Kidney tubule cell (primary cell): ENCODE measurements around the gene GNA12.
"Not testable (repeated sequence)": the region's sequence is repeated elsewhere in the genome, so short reads cannot be mapped to it uniquely, and the experiment has no call there.

ENCODE experiments used
- DNase-seq: peaks from one replicate; pipeline ENCODE4 v3.0.0-alpha.2; 2018; ENCODE audit warnings: low spot score

The GNA12 gene

DNA sequence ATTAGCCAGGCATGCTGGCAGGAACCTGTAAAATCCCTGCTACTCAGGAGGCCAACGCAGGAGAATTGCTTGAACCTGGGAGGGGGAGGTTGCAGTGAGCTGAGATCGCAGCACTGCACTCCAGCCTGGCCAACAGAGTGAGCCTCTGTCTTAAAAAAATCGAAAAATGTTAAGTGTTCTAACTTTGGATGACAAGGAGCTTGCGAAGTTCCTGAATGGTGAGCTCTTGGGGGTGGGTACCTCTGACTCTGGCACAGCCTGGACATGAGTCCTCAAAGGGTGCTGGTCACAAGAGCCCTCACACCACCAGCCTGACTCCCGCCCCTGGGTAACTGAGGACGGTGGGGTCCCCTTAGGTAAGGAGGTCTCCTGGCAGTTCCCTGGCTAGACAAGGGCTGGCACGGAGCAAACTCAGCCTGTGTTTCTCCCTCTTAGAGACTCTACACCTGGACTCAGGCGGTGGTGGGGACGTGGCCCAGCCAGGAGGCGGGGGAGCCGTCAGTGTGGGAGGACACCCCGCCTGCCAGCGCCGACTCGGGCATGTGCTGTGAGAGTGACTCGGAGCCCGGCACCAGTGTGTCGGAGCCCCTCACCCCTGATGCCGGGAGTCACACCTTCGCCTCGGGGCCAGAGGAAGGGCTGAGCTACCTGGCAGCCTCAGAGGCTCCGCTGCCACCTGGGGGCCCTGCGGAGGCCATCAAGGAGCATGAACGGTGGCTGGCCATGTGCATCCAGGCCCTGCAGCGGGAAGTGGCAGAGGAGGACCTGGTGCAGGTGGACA, 132.0 kb downstream of the GNA12 start:
- DNase-seq: no peak

DNA sequence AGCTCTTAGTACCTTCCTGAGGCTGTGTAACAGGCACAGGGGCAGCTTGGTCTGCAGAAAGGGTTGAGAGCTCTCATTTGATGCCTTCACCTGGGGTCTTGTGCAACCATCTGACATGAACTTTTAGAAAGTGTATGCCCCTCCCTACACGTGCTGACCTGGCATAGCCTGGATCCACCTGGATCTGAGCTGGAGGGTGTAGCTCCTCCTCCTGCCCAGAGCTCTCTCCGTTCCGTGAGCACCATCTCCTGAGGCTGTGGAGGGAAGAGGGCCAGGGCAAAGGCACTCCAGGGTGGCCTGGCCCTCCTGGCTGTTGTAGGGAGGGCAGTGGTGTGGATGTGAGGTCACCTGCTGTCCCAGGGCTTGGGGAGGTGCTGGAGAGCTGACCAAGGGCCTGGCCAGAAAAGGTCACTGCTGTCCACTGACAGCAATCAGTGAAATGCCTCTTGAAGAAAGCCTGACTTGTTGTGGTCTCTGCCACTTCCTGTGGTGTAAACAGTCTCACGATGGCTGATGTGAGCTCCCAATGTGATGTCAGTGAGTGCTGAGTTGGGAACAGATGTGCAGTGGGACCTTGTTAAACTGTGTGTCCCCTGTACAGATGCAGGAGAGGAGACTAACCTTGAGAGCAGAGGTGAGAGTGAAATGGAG, 133.1 kb downstream of the GNA12 start:
- DNase-seq: peak; percentile 13

DNA sequence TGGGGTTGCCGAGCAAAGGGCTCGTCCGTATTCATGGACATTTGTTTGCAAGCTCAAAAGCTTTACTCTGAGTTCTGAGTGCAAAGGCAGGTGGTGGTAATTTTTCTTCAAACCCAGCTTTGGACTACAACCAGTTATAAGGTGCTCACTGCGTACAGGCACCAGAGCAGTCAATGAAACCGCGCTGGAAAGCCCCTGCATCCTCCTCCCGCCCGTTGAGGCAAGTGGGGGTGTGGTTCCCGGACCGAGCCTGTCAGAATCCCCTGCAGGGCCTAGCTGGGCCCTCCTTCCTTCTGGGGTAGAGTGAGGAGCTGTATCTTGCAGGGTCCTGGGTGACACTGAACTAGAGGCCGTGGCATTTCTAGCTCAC, 133.8 kb downstream of the GNA12 start:
- DNase-seq: no peak

DNA sequence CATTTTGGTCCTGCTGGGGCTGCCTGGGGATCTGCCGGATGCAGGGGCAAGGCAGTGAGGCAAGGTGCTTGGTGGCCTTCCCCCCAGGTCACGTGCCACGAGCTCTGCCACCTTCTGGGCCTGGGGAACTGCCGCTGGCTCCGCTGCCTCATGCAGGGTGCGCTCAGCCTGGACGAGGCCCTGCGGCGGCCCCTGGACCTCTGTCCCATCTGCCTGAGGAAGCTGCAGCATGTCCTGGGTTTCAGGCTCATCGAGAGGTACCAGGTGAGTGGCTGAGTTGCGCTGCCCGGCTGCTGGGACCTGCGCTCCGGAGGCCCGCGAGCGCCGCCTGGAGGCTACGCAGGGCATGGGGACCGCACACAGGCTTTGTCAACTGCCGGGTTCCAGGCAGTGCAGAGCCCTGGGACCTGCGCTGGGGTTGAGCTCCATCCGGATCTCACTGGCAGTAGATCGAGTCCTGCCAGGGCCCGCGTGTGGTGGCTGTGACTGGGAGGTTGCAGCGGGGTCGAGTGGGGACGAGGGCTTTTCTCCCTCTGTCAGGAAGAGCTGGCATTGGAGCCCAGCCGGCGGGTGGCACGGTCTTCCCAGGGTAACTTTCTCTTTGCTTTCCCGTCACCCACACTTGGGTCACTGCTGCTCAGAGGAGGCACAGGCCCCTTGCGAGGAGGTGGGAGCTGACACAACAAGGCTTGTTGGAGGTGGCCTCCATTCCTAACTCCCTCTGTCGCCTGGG, 134.4 kb downstream of the GNA12 start:
- peak; percentile 64 for DNase-seq

DNA sequence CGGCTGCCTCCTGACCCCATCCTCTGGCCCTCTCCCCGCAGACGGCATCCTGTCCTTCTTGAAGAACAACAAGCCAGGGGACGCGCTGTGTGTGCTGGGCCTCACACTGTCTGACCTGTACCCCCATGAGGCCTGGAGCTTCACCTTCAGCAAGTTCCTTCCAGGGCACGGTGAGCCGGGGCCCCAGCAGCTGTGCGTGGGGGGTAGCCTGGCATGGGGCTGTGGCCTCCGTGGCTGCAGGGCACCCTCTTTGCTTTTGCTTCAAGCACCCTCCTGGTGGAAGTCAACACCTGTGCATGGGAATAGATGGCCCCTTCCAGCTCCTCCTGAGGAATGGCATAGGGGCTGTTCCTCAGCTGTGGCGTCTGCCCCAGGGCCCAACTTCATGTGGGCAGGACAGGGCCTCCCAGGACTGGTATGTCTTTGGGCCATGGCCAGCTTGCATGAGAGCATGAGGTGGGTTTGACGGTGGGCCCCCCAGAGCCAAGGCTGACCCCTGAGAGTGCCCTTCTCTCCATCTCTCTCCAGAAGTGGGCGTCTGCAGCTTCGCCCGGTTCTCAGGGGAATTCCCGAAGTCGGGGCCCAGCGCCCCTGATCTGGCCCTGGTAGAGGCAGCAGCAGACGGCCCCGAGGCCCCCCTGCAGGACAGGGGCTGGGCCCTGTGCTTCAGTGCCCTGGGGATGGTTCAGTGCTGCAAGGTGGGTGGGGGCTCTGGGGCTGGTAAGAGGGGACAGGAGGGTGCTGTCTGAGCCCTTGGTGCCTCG, 135.4 kb downstream of the GNA12 start:
- DNase-seq: no peak

DNA sequence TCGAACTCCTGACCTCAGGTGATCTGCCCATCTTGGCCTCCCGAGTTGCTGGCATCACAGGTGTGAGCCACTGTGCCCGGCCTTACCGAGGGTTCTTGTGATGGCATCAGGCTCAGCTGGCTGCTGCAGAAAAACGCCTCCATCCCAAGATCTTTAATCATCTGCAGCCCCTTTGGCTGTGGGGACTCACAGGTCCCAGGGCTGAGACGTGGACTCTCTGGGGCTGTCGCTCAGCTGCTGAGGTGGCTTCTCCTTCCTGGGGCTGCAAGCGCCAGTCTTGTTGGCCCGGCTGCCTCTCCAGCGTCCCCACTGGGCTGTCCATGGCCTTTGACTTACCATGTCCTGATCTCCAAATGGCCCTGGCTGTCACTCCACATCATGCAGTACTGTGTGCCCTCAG, 136.1 kb downstream of the GNA12 start:
- no peak for DNase-seq

DNA sequence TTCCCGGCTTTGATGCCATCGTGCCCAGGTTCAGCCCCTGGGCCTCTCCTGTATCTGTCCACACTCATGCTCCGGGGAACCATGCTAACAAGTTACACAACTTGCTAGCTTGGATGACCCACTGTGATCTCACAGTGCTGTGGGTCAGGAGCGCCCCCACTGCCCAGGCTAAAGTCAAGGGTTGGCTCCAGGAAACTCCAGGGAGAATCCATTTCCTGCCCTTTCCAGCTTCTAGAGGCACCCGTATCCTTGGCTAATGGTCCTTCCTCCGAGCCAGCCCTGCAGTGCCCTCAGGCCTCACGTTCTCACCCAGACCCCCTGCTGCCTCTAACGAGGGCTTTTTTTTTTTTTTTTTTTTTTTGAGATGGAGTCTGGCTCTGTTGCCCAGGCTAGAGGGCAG, 136.6 kb downstream of the GNA12 start:
- DNase-seq: no peak

DNA sequence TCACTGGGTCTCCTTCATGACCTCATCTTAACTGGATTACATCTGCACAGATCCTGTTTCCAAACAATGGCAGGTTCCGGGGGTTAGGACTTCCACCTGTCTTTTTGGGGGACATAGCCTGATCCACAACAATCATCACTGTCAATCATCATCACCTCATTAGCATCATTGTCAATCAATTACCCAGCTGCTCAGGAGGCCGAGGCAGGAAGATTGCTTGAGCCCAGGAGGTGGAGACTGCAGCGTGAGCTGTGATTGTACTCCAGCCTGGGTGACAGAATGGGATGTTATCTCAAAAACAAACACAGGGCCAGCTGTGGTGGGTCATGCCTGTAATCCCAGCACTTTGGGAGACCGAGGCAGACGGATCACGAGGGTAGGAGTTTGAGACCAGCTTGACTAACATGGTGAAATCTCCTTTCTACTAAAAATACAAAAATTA, 137.4 kb downstream of the GNA12 start:
- no peak for DNase-seq

DNA sequence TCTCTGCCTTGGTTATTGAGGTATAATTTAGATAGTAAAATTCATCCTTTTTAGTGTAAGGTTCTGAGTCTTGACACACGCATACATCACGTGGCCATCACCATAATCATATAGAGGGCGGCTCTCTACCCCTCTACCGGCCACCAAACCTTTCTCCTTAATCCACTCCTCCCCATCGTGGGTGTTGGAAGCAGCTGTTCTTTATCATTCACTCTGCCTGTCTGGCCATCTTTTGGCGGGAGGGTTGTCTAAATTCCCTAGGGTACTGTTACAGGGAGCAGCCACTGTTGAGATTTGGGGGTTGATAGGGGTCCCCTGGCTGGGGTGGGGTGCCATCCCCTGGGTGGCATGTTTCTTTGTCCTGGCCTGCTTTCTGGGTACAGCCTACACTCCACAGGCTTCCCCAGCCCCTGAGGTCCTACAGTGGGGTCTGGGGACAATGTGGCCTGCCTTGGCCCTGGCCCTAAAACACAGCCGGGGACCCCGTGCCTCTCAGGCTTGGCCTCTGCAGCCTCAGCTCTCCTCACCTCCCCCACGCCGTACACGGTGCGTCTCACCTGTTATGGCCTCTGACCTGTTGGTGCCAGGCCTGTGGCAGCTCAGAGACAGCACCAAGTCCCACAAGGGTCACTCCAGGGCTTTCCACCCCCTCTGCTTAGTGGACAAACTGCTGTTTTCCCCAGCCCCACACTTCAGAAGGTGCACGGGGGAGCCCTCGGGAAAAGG, 138.6 kb downstream of the GNA12 start:
- no peak for DNase-seq

DNA sequence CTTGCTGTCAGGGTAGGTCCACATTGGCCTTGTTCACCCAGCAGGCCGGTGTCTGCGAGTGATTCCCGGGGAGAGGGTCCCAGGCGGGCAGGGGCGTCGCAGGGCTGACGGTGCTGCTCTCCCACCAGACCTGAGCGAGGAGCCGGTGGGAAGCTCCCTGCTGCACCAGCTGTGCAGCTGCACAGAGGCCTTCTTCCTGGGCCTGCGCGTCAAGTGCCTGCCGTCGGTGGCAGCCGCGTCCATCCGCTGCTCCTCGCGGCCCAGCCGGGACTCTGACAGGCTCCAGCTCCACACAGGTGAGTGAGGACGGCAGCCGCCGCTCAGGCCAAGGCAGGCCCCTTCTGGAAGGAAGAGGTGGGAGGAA, 141.5 kb downstream of the GNA12 start:
- no peak for DNase-seq

DNA sequence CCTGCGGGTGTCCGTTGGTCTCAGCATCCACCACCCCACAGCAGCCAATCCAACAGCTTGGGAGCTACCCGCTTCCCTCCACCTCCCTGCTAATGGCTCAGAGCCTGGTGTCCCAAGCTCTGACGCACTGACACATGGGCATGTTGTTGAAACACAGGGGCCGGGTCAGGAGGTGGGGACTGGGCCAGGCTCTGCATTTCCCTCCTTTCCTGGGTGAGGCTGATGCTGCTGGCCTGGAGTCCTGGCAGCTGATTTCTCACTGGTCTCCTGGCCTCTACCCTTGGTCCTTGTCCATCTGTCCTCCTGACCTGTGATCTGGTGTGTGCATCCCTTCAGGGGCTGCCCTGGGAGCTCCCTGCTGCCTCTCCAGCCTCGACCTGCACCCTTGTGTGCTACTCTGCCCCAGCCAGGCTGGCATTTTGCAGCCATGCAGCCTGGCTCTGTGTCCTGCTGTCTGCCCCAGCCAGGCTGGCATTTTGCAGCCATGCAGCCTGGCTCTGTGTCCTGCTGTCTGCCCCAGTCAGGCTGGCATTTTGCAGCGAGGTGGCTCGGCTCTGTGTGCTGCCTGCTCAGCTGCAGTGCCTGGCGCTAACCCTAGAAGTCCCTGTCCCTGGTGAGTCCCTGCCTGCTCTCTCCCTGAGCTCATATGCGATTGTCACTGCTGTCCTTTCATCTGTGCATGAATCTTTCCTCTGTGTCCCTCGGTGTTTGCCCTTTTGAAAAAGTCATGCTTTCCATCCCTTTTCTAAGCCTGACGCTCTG, 142.1 kb downstream of the GNA12 start:
- no peak for DNase-seq

DNA sequence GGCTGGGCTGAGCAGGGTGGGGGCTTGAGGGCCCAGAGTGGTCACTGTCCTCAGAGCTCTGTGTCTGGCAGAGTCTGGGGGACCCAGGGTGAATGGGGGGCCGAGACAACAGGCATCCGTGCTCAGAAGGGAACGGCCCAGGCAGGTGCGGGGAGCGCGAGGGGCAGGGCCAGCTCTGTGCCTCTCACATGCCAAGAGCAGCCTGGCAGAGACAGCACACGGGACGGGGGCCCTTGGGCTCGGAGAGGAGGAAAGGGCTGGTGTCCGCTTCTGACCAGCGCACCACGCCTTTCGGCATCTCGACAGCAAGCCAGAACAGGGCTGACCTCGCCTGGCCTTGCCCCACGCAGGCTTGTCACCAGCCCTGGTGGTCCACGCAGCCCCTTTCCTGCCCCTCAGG, 142.7 kb downstream of the GNA12 start:
- no peak for DNase-seq

DNA sequence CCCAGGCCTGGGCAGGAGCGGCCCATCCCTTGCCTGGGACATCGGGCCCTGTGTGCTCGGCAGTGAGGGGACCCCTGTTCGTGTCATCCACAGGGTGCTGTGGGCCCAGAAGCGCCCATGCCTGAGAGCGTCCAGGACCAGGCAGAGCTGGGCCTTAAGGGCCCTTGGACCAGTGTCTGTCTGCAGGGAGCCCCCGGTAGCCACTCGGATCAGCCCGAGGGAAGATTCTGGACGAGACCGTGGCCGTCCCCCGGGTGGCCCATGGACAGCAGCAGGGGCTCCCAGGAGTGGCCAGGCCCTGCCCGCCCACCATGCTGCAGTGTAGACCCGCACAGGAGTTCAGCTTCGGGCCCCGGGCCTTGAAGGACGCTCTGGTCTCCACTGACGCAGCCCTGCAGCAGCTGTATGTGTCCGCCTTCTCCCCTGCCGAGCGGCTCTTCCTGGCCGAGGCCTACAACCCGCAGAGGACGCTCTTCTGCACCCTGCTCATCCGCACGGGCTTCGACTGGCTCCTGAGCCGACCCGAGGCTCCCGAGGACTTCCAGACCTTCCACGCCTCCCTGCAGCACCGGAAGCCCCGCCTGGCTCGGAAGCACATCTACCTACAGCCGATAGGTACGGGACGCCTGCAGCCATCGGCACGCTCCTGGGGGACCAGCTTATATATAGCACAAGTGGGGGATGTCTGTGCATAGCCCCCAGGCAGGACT, 143.8 kb downstream of the GNA12 start:
- DNase-seq: no peak

DNA sequence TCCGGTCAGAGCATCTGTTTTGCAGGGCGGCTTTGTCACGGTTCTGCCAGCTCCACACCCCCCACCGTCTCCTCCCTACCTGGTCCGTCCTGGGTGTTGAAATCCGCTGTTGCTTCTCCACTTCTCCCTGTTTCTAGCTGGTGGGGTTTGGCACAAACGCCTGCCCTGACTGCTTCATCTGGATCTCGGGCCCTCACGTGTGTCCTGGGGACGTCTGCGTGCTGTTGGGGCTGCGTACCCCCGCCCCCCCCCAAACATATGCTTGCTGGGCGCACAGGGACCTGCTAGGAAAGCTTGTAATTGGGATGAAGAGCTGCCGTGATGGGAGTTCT, 144.9 kb downstream of the GNA12 start:
- no peak for DNase-seq

DNA sequence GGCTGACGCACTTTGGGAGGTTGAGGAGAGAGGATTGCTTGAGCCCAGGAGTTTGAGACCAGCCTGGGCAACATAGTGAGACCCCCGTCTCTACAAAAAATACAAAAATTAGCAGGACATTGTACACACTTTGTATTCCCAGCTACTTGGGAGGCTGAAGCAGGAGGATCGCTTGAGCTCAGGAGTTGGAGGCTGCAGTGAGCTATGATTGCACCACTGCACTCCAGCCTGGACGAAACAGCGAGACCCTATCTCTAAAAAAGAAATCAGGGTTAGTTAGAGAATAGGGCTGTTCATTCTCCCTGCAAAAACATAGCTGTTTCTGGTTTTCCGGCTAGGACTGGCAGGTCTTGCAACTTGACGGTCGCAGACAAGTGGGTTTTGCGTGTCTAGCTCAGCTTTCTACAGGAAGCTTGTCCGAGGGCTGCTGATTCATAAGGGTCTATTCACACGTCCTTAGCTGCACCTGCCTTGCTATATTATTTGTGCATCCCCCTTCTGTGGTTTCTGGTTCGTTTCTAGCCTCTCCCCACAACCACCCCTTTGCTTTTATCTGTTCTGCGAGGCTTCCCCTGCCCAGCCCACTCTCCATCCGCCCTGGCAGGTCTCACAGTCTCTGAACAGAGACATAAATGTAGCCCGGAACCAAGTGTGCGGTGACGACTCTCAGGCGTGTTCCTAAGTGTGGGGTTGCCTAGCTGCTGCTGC, 145.4 kb downstream of the GNA12 start:
- no peak for DNase-seq

DNA sequence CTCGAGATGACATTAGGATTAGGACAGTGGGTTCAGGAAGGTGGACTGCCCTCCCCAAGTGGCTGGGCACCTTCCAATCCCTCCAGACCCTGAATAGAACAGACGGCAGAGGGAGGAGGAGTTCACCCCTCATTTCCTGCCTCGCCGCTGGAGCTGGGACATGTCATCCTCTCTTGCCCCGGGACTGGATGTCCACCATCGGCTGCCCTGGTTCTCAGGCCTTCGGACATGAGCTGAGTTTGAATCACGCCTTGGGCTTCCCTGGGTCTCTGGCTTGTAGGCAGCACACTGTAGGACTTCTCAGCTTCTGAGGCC, 150.0 kb downstream of the GNA12 start:
- not testable (repeated sequence) for DNase-seq

DNA sequence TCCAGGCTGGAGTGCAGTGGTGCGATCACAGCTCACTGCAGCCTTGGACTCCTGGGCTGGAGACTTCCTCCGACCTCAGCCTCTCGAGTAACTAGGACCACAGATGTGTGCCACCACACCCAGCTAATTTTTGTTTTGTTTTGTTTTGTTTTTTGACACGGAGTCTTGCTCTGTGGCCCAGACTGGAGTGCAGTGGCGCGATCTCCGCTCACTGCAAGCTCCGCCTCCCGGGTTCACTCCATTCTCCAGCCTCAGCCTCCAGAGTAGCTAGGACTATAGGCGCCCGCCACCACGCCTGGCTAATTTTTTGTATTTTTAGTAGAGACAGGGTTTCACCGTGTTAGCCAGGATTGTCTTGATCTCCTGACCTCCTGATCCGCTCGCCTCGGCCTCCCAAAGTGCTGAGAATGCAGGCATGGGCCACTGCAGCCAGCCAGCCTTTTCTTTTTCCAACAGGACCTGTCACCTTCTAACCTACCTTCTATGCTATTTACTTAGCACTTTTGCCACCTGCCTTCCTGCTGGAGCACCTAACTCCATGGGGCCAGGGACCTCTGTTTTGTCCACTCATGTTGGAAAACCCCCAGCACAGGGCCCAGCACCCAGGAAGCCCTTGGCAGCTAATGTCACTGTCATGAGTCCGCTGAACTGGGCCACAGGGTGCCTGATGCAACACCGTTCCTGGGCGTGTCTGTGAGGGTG, 150.5 kb downstream of the GNA12 start:
- peak; percentile 70 for DNase-seq

DNA sequence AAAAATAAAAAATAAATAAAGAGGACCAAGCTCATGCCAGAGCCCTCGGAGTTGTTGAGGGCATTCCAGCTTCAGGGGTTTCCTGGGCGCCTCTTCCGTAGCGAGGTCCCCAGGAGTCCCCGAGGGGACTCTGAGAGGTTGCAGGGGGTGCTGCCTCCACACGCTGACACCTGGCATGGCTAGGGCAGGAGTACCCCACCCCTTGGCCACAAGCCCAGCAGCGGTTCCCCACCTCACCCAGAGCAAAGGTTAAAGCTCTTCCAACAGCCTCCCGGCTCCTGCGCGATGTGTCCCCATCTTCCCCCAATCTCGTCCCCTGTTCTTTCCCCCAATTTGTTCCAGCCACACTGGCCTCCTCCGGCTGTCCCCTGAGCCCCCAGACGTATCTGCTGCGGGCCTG, 151.6 kb downstream of the GNA12 start:
- DNase-seq: no peak

DNA sequence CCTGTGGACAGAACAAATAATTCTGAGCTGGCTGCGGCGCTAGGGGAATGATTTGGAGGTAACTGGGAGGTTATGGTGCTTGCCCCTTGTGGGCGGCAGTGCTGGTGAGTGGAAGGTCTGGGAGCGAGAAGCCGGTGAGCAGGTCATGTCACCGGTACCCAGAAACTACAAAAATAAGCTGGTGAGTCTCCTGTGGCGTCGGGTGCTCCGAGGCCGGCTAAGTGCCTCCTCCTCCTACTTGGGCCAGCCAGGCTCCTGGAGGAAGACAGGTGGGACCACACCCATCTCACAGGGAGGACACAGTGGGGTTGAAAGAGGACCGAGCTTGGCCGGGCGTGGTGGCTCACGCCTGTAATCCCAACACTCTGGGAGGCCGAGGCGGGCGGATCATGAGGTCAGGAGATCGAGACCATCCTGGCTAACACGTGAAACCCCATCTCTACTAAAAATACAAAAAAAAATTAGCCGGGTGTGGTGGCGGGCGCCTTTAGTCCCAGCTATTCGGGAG, 152.1 kb downstream of the GNA12 start:
- not testable (repeated sequence) for DNase-seq
